Gastrocnemius medialis (tissue), 4 donors: ENCODE data around the gene MCOLN3. TPM values are rescaled to one million over a fixed set of nuclear protein-coding genes. Genes with fewer than 3 reads are reported as not detected.

Source experiments
- ATAC-seq, 2 donors: fragments of 150-250 bp; one replicate each; pipeline ENCODE4 v1.9.1; 2016
- DNase-seq, 2 donors: peaks; one replicate each; pipeline ENCODE4 v3.0.0-alpha.2; 2019
- H3K27ac ChIP-seq, 4 donors: fragments of 200-600 bp; sonication (generic); 1 replicate in 1 of 4; 2 replicates in 3 of 4; pipeline ENCODE4 v1.5.1; 2016 to 2018; ENCODE audit warnings: mild to moderate bottlenecking in 2 of 4, moderate library complexity in 1 of 4
- H3K27me3 ChIP-seq, 3 donors: fragments of 200-600 bp; sonication (generic) in 2 of 3; 1 replicate in 1 of 3; 2 replicates in 2 of 3; pipeline versions ENCODE4 v1.5.1 to v1.6.0; 2016 to 2019; ENCODE audit warnings: mild to moderate bottlenecking in 1 of 3, moderate library complexity in 1 of 3
- H3K36me3 ChIP-seq, 2 donors: fragments of 200-600 bp; sonication (generic) in 1 of 2; one replicate each; pipeline ENCODE4 v1.5.1; 2017 to 2018
- H3K4me1 ChIP-seq, 2 donors: fragments of 200-600 bp; sonication (generic) in 1 of 2; one replicate each; pipeline ENCODE4 v1.5.1; 2016 to 2017; ENCODE audit warnings: mild to moderate bottlenecking in 2 of 2
- H3K4me3 ChIP-seq, 4 donors: fragments of 200-600 bp; sonication (generic) in 3 of 4; 1 replicate in 1 of 4; 2 replicates in 3 of 4; pipeline ENCODE4 v1.5.1; 2016 to 2019; ENCODE audit warnings: mild to moderate bottlenecking in 2 of 4
- H3K9me3 ChIP-seq, 3 donors: fragments of 200-600 bp; sonication (generic) in 2 of 3; 1 replicate in 1 of 3; 2 replicates in 2 of 3; pipeline ENCODE4 v1.5.1; 2016 to 2019
- CTCF ChIP-seq, 5 experiments: fragments of 450-650 bp in 3 of 5; fragments of 200-600 bp in 2 of 5; sonication (generic) in 2 of 5; IDR thresholded peaks in 4 of 5; conservative IDR thresholded peaks in 1 of 5; 1 replicate in 4 of 5; 2 replicates in 1 of 5; pipeline ENCODE4 v1.5.1; 2016 to 2019; ENCODE audit warnings: antibody characterized with exemption in 5 of 5, mild to moderate bottlenecking in 3 of 5, moderate library complexity in 3 of 5
- POLR2A ChIP-seq, 2 donors: fragments of 450-650 bp; IDR thresholded peaks; one replicate each; pipeline ENCODE4 v1.6.1; 2017; ENCODE audit warnings: antibody characterized with exemption in 2 of 2, mild to moderate bottlenecking in 2 of 2, moderate library complexity in 2 of 2
- in situ Hi-C, 4 donors: fragments of 200-750 bp; cut with MboI; loops; one replicate each; pipeline versions ENCODE4 v1.15.0 to v1.8.0; 2017; ENCODE audit warnings: low sequenced_read_pairs in 4 of 4
- intact Hi-C: fragments of 100-400 bp; cut with DNase I; formaldehyde crosslinking; loops from one replicate; pipeline ENCODE4 v1.15.1; 2023; ENCODE audit warnings: low total_unique reads
- total RNA-seq, 4 donors: library from RNA; depleted of rRNA; stranded (reverse); fragments of >200 nt; gene quantifications; one replicate each; pipeline versions ENCODE4 v1.1.0 to v1.2.3, GENCODE V29; 2016

The MCOLN3 gene
- total RNA-seq, 4 donors from 2014 or later: 0.19 to 0.61 (median 0.33) TPM

- Histone ChIP-seq H3K36me3 (no peaks in the 10 kb centered on the region), H3K27ac (no peak overlapping the region), H3K4me1 (peaks cover 0 to 3% of the 10 kb centered on the region in 2 donors), H3K9me3 (no peaks in the 10 kb centered on the region), H3K4me3 (no peak overlapping the region), H3K27me3 (no peaks in the 10 kb centered on the region)
- in situ Hi-C loops (no loop called here), intact Hi-C loops (no loop called here)
- TF ChIP-seq POLR2A (IDR thresholded peaks at IDR 0.05): no peak
- no peak for TF ChIP-seq CTCF (IDR thresholded peaks at IDR 0.05 in 4 of 5, conservative IDR thresholded peaks at IDR 0.05 in 1 of 5)
- DNase-seq (no peak), ATAC-seq (no peak)
These were observed 10.5 kb upstream of the MCOLN3 start for GRCh38 chr1:85058786-85059185.

- Histone ChIP-seq H3K27ac (no peak overlapping the region), H3K4me1 (peaks cover 0 to 3% of the 10 kb centered on the region in 2 donors), H3K4me3 (no peak overlapping the region), H3K27me3 (no peaks in the 10 kb centered on the region), H3K9me3 (no peaks in the 10 kb centered on the region), H3K36me3 (no peaks in the 10 kb centered on the region)
- ATAC-seq (no peak), DNase-seq (no peak)
- in situ Hi-C loops (no loop called here), intact Hi-C loops (no loop called here)
- no peak for TF ChIP-seq POLR2A (IDR thresholded peaks at IDR 0.05)
- no peak for TF ChIP-seq CTCF (IDR thresholded peaks at IDR 0.05 in 4 of 5, conservative IDR thresholded peaks at IDR 0.05 in 1 of 5)
These were observed 10.0 kb upstream of the MCOLN3 start for GRCh38 chr1:85058311-85058710.

- Histone ChIP-seq H3K36me3 (no peaks in the 10 kb centered on the region), H3K9me3 (no peaks in the 10 kb centered on the region), H3K27ac (no peak overlapping the region), H3K4me3 (no peak overlapping the region), H3K4me1 (no peaks in the 10 kb centered on the region), H3K27me3 (peaks cover 7 to 15% (median 12%) of the 10 kb centered on the region in 3 donors)
- in situ Hi-C loops (no loop called here), intact Hi-C loops (no loop called here)
- no peak for TF ChIP-seq POLR2A (IDR thresholded peaks at IDR 0.05)
- TF ChIP-seq CTCF (IDR thresholded peaks at IDR 0.05 in 4 of 5, conservative IDR thresholded peaks at IDR 0.05 in 1 of 5): no peak
- DNase-seq (no peak), ATAC-seq (no peak)
These were observed 6.4 kb upstream of the MCOLN3 start for GRCh38 chr1:85054664-85055063.

GRCh38 chr1:85049735-85050166, 1.5 kb upstream of the MCOLN3 start:
- H3K27ac ChIP-seq: no peak overlapping the region
- DNase-seq: no peak
- no peaks in the 10 kb centered on the region for H3K36me3 ChIP-seq
- H3K4me1 ChIP-seq: no peaks in the 10 kb centered on the region
- in situ Hi-C loops: no loop called here
- ATAC-seq: no peak
- TF ChIP-seq CTCF (IDR thresholded peaks at IDR 0.05 in 4 of 5, conservative IDR thresholded peaks at IDR 0.05 in 1 of 5): no peak
- no peaks in the 10 kb centered on the region for H3K9me3 ChIP-seq
- intact Hi-C loops: no loop called here
- peaks cover 43 to 56% (median 53%) of the 10 kb centered on the region in 3 donors for H3K27me3 ChIP-seq
- no peak overlapping the region for H3K4me3 ChIP-seq
